Activated B cell treated with CpG ODN at 0.5 μM for 24 hours (primary cell): ENCODE data around the gene SEMA5A. TPM values are rescaled to one million over a fixed set of nuclear protein-coding genes. Genes with fewer than 3 reads are reported as not detected.

ENCODE experiments used
- ATAC-seq: fragments of 200-7000 bp; cut with Tn5 transposase; one replicate; pipeline ENCODE4 v1.10.0; 2021; ENCODE audit warnings: low read depth, mild to moderate bottlenecking, moderate library complexity
- CTCF ChIA-PET: fragments of 350-600 bp; sonication (Branson Sonifier 250); formaldehyde crosslinking; loops from one replicate; lab custom pipeline; 2021; ENCODE audit warnings: antibody characterized with exemption; lab: Charles Lee
- POLR2A ChIA-PET: fragments of 350-600 bp; sonication (Branson Sonifier 250); formaldehyde crosslinking; loops from one replicate; lab custom pipeline; 2021; ENCODE audit warnings: antibody characterized with exemption; lab: Charles Lee
- DNase-seq: peaks from one replicate; pipeline ENCODE4 v3.0.0; 2022
- H3K27ac Mint-ChIP-seq: one replicate; pipeline ENCODE4 v1.8.0; 2020; ENCODE audit warnings: mixed read lengths
- H3K27me3 Mint-ChIP-seq: one replicate; pipeline ENCODE4 v1.8.0; 2021; ENCODE audit warnings: mixed read lengths
- H3K36me3 Mint-ChIP-seq: one replicate; pipeline ENCODE4 v1.8.0; 2021; ENCODE audit warnings: low read depth, mixed read lengths
- H3K4me1 Mint-ChIP-seq: one replicate; pipeline ENCODE4 v1.8.0; 2021; ENCODE audit warnings: mixed read lengths
- H3K4me3 Mint-ChIP-seq: one replicate; pipeline ENCODE4 v1.8.0; 2020; ENCODE audit warnings: mild to moderate bottlenecking, mixed read lengths
- H3K9me3 Mint-ChIP-seq: one replicate; pipeline ENCODE4 v1.8.0; 2020; ENCODE audit warnings: mixed read lengths
- intact Hi-C: fragments of 100-400 bp; cut with micrococcal nuclease; formaldehyde crosslinking; loops from one replicate; pipeline ENCODE4 v1.15.1; 2024
- total RNA-seq: library from RNA; stranded (reverse); gene quantifications from 2 replicates; pipeline ENCODE4 v1.2.3, GENCODE V29; 2022
- TF ChIP-seq, protein P1 (sequence below): fragments of 200-600 bp; IDR thresholded peaks from one replicate; pipeline ENCODE4 v1.8.0; 2022; ENCODE audit warnings: antibody characterized with exemption, mild to moderate bottlenecking

Gene SEMA5A
- total RNA-seq, 1 donor from 2014 or later = not detected

DNA sequence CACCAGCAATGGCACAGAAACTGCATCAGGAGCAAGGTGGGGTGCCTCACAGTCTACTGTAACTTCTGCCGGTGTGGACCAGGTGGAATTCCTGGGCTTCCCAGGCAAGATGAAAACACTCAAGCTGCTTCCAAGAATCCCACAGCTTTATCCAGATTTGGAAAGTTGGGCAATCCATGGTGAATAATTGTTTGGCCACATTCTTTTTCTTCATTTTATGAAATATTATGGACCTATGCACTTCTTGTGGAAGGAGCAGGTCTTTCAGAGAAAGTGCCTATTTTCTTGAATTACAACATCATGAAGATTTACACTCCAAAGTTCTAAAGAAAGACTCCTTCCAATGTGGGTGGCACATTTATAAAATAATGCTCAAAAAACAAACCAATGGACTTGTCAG lies 503.6 kb downstream of the SEMA5A start:
- Mint-ChIP-seq H3K4me1 (no peaks in the 10 kb centered on the region), H3K27ac (no peak overlapping the region), H3K27me3 (no peaks in the 10 kb centered on the region), H3K36me3 (no peaks in the 10 kb centered on the region), H3K9me3 (no peaks in the 10 kb centered on the region), H3K4me3 (no peak overlapping the region)
- no peak for ATAC-seq
- TF ChIP-seq, protein P1, sequence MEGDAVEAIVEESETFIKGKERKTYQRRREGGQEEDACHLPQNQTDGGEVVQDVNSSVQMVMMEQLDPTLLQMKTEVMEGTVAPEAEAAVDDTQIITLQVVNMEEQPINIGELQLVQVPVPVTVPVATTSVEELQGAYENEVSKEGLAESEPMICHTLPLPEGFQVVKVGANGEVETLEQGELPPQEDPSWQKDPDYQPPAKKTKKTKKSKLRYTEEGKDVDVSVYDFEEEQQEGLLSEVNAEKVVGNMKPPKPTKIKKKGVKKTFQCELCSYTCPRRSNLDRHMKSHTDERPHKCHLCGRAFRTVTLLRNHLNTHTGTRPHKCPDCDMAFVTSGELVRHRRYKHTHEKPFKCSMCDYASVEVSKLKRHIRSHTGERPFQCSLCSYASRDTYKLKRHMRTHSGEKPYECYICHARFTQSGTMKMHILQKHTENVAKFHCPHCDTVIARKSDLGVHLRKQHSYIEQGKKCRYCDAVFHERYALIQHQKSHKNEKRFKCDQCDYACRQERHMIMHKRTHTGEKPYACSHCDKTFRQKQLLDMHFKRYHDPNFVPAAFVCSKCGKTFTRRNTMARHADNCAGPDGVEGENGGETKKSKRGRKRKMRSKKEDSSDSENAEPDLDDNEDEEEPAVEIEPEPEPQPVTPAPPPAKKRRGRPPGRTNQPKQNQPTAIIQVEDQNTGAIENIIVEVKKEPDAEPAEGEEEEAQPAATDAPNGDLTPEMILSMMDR = no peak
- intact Hi-C loops = no loop called here
- POLR2A ChIA-PET = no interaction called here
- CTCF ChIA-PET = no interaction called here
- no peak for DNase-seq

DNA sequence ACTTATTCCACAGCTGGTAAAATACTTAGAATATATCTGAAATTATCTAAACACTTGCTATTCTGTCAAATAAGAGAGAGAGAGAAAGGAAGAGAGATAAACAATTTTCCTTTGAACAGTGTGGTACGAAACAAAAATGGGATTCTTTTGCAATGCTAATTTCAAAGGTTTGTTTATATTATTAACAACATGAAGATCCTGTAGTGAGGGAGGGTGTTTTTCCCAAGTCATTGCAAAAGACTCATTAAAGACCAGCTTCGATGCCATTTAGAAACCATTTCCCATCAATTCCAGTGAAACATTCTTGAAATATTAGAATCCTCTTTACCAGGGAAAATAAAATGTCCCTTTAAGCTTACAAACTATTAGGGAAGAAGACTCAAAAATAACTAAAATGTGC lies 505.4 kb downstream of the SEMA5A start:
- Mint-ChIP-seq H3K27me3 (no peaks in the 10 kb centered on the region), H3K4me1 (no peaks in the 10 kb centered on the region), H3K9me3 (no peaks in the 10 kb centered on the region), H3K4me3 (no peak overlapping the region), H3K36me3 (no peaks in the 10 kb centered on the region), H3K27ac (no peak overlapping the region)
- TF ChIP-seq, protein P1 = no peak
- intact Hi-C loops = no loop called here
- ChIA-PET POLR2A (no interaction called here), CTCF (no interaction called here)
- ATAC-seq (no peak), DNase-seq (no peak)

DNA sequence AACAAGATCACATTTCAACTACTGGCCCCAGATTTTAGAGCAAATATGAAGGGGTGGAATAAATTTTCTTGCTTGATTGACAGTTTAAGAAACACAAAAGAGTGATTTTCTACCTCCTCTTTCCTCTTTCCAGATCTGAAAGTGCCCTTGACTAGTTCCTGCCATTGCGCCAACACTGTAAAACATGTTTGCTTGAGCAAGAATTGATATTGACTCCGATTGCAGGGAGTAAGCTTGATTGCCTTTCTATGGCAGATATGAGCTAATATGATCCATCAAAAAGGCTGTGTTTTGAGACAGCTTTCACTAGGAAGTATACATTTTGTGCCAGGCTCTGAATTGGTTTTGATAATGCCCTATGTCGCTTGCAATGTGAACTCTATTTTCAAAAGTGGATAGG lies 508.8 kb downstream of the SEMA5A start:
- Mint-ChIP-seq H3K27me3 (no peaks in the 10 kb centered on the region), H3K4me3 (no peak overlapping the region), H3K36me3 (no peaks in the 10 kb centered on the region), H3K27ac (no peak overlapping the region), H3K9me3 (no peaks in the 10 kb centered on the region), H3K4me1 (no peaks in the 10 kb centered on the region)
- intact Hi-C loops = no loop called here
- DNase-seq = no peak
- CTCF ChIA-PET = no interaction called here
- ATAC-seq = no peak
- POLR2A ChIA-PET = no interaction called here
- TF ChIP-seq, protein P1 = no peak

DNA sequence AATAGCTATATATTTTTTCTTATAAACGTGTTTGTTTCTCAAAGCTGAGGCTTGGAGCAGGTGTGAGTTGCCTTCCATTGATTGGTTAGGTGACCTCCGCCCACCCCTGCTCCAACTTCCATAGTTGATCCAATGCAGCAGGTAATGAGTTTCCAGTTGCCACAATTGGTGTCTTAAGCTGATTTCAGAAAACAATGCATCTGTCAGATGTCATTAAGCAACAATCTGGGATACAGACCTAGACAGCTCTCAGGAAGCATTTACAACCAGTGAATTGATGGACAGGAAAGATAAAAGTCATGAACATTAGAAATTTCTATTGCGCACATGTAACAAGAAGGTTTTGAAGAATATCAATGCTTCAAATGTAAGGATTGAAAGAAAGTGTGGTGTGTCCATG lies 510.5 kb downstream of the SEMA5A start:
- Mint-ChIP-seq H3K9me3 (no peaks in the 10 kb centered on the region), H3K4me3 (no peak overlapping the region), H3K36me3 (no peaks in the 10 kb centered on the region), H3K27me3 (no peaks in the 10 kb centered on the region), H3K4me1 (no peaks in the 10 kb centered on the region), H3K27ac (no peak overlapping the region)
- no peak for DNase-seq
- ChIA-PET POLR2A (no interaction called here), CTCF (no interaction called here)
- intact Hi-C loops = no loop called here
- TF ChIP-seq, protein P1 = no peak
- ATAC-seq = no peak

DNA sequence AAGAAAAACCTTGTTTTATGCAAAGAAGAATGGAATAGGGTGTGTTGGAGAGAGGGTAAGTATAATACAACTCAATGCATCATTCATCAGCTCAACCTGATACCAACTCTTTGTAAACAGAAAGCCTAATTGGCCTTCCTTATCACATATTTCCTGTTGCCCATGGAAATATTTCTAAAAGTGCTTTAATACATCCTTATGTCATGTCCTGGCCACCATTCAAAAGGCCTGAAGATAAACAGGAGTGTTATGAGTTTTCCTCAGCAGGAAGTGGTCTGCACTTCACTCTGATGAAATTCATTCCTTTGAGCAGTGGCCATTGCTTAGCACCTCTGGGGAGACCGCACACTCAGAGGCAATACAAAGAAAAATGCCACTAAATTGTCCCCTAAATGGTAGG lies 511.2 kb downstream of the SEMA5A start:
- no peaks in the 10 kb centered on the region for H3K27me3 Mint-ChIP-seq
- intact Hi-C loops = no loop called here
- ChIA-PET CTCF (no interaction called here), POLR2A (no interaction called here)
- no peak overlapping the region for H3K27ac Mint-ChIP-seq
- no peaks in the 10 kb centered on the region for H3K9me3 Mint-ChIP-seq
- DNase-seq (no peak), ATAC-seq (no peak)
- TF ChIP-seq, protein P1 = no peak
- no peaks in the 10 kb centered on the region for H3K4me1 Mint-ChIP-seq
- H3K36me3 Mint-ChIP-seq = no peaks in the 10 kb centered on the region
- no peak overlapping the region for H3K4me3 Mint-ChIP-seq
